A172 (cell line): ENCODE measurements around the gene NOX5. TPM values are rescaled to one million over a fixed set of nuclear protein-coding genes. Genes with fewer than 3 reads are reported as not detected.
A peak's percentile ranks its signal among the peaks of the same experiment; 100 is the strongest.

Source experiments
- DNase-seq: peaks from one replicate; pipeline ENCODE4 v3.0.0-alpha.2; 2015; ENCODE audit warnings: low spot score
- total RNA-seq: library from RNA; depleted of rRNA; stranded (reverse); fragments of >200 nt; shearing (Covaris generic); gene quantifications from 2 replicates; pipeline ENCODE4 v1.2.3, GENCODE V29; 2014

Gene NOX5
- total RNA-seq, 1 experiment from 2014 or later: not detected

DNA sequence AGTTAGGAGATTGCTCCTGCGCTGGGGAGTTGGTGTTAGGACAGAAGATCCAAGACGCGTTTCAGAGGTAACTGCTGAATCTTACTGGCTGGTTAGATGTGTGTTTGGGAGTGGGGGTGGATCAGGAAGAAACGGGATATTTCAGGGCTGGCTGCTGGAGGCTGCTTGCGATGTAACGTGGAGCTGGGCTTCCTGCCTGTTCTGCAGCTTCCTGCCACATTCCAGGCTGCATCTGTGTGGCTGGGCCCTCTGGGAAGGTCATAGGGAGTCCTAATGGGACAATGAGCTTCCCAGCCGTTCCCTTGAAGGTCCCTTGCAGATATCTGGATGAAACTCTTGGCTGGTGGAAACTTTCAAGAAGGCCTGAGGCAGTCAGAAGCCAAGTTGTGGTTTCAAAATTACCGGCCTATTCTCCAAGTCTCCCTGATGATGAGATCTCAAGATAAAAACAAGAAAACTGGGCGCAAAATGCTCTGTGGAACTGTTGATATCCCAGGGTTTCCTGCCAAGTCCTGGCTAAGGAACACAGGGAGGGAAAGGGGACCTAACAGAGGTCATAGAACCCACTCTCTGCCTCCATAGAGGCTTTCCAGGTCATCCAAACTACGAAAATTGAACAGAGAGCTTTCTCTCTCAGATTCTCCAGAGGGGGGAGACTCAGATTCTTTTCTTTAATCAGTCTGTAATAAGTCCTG, 67.0 kb downstream of the NOX5 start:
- DNase-seq: no peak

DNA sequence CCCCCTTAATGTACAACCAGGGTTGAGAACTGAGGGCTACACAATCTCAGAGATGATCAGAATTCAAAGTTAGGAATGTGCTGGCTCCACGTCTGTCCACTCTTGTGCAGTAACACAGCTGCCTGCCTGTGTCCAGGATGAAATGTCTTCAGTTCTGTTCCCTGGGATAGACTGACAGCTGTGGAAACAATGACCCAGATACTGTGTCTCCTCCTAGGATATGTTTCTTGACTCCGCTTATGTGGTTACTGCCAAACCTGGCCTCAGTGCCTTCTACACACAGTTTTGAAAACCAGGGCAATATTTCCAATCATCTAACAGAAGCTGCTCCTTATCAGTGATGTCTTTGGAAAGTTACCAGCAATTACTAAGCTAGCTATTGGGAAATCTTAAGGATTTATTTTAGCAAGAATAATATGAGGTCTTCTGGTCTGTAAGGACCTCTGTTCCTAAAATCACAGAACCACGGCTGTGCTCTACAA, 67.6 kb downstream of the NOX5 start:
- no peak for DNase-seq

GRCh38 chr15:69082554-69082953, 68.1 kb downstream of the NOX5 start:
- DNase-seq: no peak

DNA sequence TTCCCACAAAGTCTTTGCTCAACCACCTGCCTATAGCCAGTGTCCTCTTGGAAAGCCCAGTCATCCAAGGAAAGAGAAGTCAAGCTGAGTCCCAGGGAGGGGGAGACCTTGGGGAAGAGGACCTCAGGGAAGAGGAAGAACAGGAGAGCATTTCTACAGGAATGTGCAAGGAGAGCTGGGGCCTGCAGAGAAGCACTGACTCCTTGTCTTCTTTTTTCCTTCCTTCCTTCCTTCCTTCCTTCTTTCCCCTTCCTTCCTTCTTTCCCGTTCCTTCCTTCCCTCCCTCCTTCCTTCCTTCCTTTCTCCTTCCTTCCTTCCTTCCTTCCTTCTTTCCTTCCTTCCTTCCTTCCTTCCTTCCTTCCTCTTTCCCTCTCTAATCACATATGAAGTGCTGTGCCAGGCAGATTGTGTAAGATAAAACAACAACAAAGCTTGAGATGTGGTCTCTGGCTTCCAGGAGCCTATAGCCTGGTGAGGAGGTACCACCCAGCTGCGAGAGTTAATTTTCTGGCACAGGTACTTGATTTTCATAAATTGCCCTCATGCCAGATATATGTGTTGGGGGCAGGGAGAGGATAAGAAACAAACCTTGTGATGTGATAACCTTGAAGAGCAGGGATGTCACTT, 70.0 kb downstream of the NOX5 start:
- no peak for DNase-seq

- no peak for DNase-seq
Observed at GRCh38 chr15:69085325-69086081, 71.0 kb downstream of the NOX5 start.

- no peak for DNase-seq
Observed at GRCh38 chr15:69086427-69087204, 72.1 kb downstream of the NOX5 start.

GRCh38 chr15:69087366-69087976, 73.0 kb downstream of the NOX5 start:
- no peak for DNase-seq

- DNase-seq: no peak
Observed at GRCh38 chr15:69088300-69088965, 73.9 kb downstream of the NOX5 start.

GRCh38 chr15:69089258-69089657, 74.8 kb downstream of the NOX5 start:
- DNase-seq: no peak

- DNase-seq: peak; percentile 18
Observed at GRCh38 chr15:69090197-69090948, 75.9 kb downstream of the NOX5 start.

DNA sequence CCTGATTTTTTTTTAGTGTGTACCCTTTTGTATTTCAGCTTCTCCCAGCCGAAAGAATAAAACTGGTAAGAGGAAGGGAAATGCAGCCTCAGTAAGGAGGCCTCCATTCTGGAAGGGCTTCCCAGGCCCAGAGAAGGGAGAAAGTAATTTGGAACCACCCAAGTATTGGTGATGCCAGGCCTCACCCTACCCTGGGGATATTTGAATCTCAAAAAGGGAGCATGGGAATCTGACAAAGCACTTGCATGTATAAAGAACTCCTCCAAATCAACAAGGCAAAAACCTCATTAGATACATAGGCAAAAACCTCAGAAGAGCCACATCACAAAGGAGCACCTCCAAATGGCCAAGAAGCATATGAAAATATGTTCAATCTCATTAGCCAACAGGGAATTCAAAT, 77.2 kb downstream of the NOX5 start:
- no peak for DNase-seq

- DNase-seq: peak; percentile 89
Observed at GRCh38 chr15:69092159-69092558, 77.7 kb downstream of the NOX5 start.

DNA sequence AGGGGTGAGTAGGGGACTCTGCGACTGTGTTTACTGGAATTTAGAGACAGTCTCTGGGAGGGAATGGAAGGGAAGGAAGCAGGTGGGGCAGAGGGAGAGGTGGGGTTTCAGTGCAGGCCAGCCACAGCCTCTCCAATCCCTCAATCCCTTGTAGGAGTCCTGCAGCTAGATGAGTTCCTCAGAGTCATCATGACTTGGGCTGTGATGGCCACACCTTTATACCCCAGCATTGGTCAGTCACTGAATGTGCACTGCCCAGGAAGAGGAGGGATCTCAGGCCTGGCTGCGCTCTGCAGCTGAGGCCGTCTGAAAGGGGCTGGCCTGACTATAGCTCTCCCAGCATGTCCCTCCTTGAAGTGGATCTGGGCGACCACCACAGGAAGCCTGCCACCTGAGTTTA, 78.6 kb downstream of the NOX5 start:
- DNase-seq: peak; percentile 91

GRCh38 chr15:69093614-69094013, 79.1 kb downstream of the NOX5 start:
- DNase-seq: no peak

DNA sequence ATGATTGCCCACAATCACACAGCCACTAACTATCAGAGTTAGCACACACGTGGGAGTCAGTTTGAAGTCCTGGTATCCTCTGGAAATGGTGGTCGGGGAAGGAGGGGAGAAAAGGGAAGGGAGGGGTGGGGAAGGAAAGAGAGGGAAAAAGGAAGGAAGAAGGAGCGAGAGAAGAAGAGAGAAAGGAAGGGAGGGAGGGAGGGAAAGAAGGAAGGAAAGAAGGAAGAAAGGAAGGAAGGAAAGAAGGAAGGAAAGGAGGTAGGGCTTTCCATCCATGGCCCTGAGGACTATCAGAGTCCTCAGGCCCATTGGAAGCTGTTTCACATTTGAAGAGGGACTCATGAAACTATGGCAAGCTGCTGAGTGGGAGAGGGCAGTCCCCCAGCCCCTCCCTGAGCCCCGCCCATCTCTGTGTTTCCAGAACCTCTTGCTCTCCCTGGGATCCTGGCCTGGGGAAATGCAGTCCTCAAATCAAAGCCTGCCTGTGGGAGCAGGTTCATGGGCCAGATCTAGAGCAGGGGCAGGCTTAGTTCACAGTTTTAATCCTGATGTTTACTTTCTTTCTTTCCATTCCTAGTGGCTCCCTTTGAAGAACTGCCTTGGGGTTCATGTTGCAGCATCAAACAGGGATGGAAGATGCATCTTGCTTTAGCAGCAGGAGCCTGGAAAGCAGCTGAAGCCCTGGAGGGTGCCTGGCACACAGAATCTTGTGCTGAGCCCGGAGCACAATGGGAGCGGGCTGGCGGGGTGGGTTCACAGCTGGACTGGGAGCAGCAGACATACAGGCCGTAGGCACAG, 79.8 kb downstream of the NOX5 start:
- DNase-seq: no peak

DNA sequence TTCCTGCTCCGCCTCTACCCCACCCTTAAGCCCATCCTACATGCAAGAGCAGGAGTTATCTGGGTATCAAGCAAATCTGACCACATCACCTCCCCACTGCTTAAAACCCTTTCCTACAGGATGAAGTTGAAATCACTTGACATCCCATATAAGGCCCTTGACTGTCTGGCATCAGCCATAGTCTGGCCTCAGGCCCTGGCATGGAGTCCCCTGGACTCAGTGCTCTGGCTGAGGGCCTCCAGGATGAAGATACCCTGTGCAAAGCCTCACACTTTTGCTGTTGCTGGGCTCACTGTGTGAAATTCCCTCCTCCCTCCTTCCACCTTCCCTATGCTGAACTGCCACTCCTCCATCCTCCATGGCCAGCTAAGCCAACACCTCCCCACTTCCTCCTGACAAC, 80.8 kb downstream of the NOX5 start:
- DNase-seq: no peak

GRCh38 chr15:69096196-69096595, 81.7 kb downstream of the NOX5 start:
- no peak for DNase-seq

- DNase-seq: no peak
Observed at GRCh38 chr15:69096626-69097025, 82.1 kb downstream of the NOX5 start.

DNA sequence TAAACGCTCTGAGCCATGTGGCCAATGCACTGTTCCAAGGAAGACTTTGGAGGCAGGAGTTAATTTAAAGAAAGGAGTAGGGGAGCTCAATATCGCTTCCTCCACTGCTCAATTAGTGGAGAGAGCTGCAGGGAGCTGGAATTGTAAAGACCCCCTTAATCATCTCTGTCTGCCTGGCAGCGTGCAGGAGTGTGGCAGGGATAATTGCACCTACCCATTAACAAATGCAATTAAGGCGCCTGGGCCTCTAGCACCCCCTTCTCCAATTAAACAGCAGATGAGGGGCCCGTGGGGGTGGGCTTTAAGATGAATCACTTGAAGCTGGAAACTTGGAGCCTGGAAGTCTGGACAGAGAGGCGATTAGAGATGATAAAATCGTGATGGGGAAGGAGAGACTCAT, 84.3 kb downstream of the NOX5 start:
- no peak for DNase-seq
